ENCODE measurements around the gene LBH. TPM values are rescaled to one million over a fixed set of nuclear protein-coding genes. Genes with fewer than 3 reads are reported as not detected.

The LBH gene
- total and polyA plus RNA-seq, 8 donors: 6.6 to 39.8 (median 17.0) TPM

GRCh38 chr2:30254685-30255001, 23.3 kb downstream of the LBH start:
- Histone ChIP-seq H3K27ac (peak overlapping the region in 3 of 5 donors; percentile 6 to 81 (median 46)), H3K4me1 (peaks cover 21 to 54% (median 37%) of the 10 kb centered on the region in 4 donors), H3K4me3 (no peak overlapping the region), H3K36me3 (peaks cover 18 to 33% (median 31%) of the 10 kb centered on the region in 4 donors), H3K9me3 (no peaks in the 10 kb centered on the region), H3K27me3 (no peaks in the 10 kb centered on the region)
- WGBS, 5 donors: 94 to 100% (median 98%) methylated on average over 1 of the region's 1 CpG; no CpG with 5 or more reads in 1 of the 5 donors
- intact Hi-C loops (cut with DNase I; ENCODE audit: low total_unique reads): no loop called here
- TF ChIP-seq EP300 (IDR thresholded peaks at IDR 0.05): no peak
- TF ChIP-seq POLR2A (IDR thresholded peaks at IDR 0.05): no peak
- TF ChIP-seq, protein P1, sequence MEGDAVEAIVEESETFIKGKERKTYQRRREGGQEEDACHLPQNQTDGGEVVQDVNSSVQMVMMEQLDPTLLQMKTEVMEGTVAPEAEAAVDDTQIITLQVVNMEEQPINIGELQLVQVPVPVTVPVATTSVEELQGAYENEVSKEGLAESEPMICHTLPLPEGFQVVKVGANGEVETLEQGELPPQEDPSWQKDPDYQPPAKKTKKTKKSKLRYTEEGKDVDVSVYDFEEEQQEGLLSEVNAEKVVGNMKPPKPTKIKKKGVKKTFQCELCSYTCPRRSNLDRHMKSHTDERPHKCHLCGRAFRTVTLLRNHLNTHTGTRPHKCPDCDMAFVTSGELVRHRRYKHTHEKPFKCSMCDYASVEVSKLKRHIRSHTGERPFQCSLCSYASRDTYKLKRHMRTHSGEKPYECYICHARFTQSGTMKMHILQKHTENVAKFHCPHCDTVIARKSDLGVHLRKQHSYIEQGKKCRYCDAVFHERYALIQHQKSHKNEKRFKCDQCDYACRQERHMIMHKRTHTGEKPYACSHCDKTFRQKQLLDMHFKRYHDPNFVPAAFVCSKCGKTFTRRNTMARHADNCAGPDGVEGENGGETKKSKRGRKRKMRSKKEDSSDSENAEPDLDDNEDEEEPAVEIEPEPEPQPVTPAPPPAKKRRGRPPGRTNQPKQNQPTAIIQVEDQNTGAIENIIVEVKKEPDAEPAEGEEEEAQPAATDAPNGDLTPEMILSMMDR (IDR thresholded peaks at IDR 0.05): no peak
- TF ChIP-seq POLR2AphosphoS5 (IDR thresholded peaks at IDR 0.05): no peak
- no peak for DNase-seq

GRCh38 chr2:30255026-30255425, 23.7 kb downstream of the LBH start:
- intact Hi-C loops (cut with DNase I; ENCODE audit: low total_unique reads): no loop called here
- no peaks in the 10 kb centered on the region for H3K27me3 ChIP-seq
- peaks cover 21 to 54% (median 35%) of the 10 kb centered on the region in 4 donors for H3K4me1 ChIP-seq
- no peaks in the 10 kb centered on the region for H3K9me3 ChIP-seq
- WGBS, 5 donors: 86 to 95% (median 92%) methylated on average over 16 of the region's 16 CpGs
- H3K27ac ChIP-seq: peak overlapping the region in 3 of 5 donors; percentile 6 to 81 (median 46)
- H3K36me3 ChIP-seq: peaks cover 18 to 35% (median 31%) of the 10 kb centered on the region in 4 donors
- H3K4me3 ChIP-seq: no peak overlapping the region
- no peak for TF ChIP-seq EP300 (IDR thresholded peaks at IDR 0.05)
- DNase-seq: no peak

- intact Hi-C loops (cut with DNase I; ENCODE audit: low total_unique reads): no loop called here
- TF ChIP-seq POLR2A (IDR thresholded peaks at IDR 0.05): no peak
- no peaks in the 10 kb centered on the region for H3K27me3 ChIP-seq
- no peak overlapping the region for H3K4me3 ChIP-seq
- H3K36me3 ChIP-seq: peaks cover 18 to 38% (median 33%) of the 10 kb centered on the region in 4 donors
- no peaks in the 10 kb centered on the region for H3K9me3 ChIP-seq
- H3K4me1 ChIP-seq: peaks cover 21 to 54% (median 32%) of the 10 kb centered on the region in 4 donors
- WGBS, 5 donors: 61 to 74% (median 70%) methylated on average over 8 of the region's 8 CpGs
- H3K27ac ChIP-seq: peak overlapping the region in 2 of 5 donors; percentile 17 to 81
- peak in 1 of 2 donors; percentile 61 for DNase-seq
These were observed 24.4 kb downstream of the LBH start for GRCh38 chr2:30255466-30256408.

GRCh38 chr2:30257266-30258214, 26.2 kb downstream of the LBH start:
- no peak for DNase-seq
- peaks cover 18 to 38% (median 33%) of the 10 kb centered on the region in 4 donors for H3K36me3 ChIP-seq
- H3K4me3 ChIP-seq: no peak overlapping the region
- H3K27ac ChIP-seq: no peak overlapping the region
- WGBS, 5 donors: 85 to 91% (median 86%) methylated on average over 17 of the region's 17 CpGs
- H3K27me3 ChIP-seq: no peaks in the 10 kb centered on the region
- H3K9me3 ChIP-seq: no peaks in the 10 kb centered on the region
- intact Hi-C loops (cut with DNase I; ENCODE audit: low total_unique reads): no loop called here
- peaks cover 13 to 38% (median 21%) of the 10 kb centered on the region in 4 donors for H3K4me1 ChIP-seq
- TF ChIP-seq POLR2AphosphoS5 (IDR thresholded peaks at IDR 0.05): no peak
- TF ChIP-seq POLR2A (IDR thresholded peaks at IDR 0.05): no peak
- no peak for TF ChIP-seq EP300 (IDR thresholded peaks at IDR 0.05)
- TF ChIP-seq, protein P1 (IDR thresholded peaks at IDR 0.05): no peak

DNA sequence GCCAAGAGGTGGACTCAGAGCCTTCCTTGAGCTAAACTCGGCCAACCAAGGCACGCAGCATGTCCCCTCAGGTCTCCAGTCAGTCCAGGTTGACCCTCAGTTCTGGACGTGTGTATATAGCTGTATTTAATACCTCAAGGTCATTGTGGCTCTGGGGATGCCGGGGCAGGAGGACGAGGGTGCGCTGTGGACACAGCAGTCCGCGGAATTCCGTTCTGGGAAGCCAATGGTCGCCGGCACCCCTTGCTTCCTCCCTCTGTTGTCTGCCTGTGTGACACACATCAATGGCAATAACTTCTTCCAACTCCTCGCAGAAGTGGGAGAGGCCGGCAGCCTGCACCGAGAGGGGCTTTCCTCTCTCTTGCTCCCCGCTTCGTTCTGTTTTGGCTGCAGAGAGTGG, 27.7 kb downstream of the LBH start:
- WGBS, 5 donors: 89 to 99% (median 94%) methylated on average over 7 to 16 of the region's 16 CpGs
- Histone ChIP-seq H3K27me3 (no peaks in the 10 kb centered on the region), H3K27ac (no peak overlapping the region), H3K9me3 (no peaks in the 10 kb centered on the region), H3K36me3 (peaks cover 18 to 38% (median 33%) of the 10 kb centered on the region in 4 donors), H3K4me1 (peaks cover 0 to 23% (median 6%) of the 10 kb centered on the region in 4 donors), H3K4me3 (no peak overlapping the region)
- DNase-seq: no peak
- TF ChIP-seq, protein P1 (IDR thresholded peaks at IDR 0.05): no peak
- no peak for TF ChIP-seq EP300 (IDR thresholded peaks at IDR 0.05)
- no peak for TF ChIP-seq POLR2A (IDR thresholded peaks at IDR 0.05)
- no peak for TF ChIP-seq POLR2AphosphoS5 (IDR thresholded peaks at IDR 0.05)
- intact Hi-C loops (cut with DNase I; ENCODE audit: low total_unique reads): no loop called here
